WTC11 (cell line): Measurements from ENCODE around the gene PPCDC.

Experiments used
- CREB1 ChIP-seq: sonication (generic); formaldehyde crosslinking; IDR thresholded peaks from 2 replicates; pipeline ENCODE4 v1.8.0; 2023; ENCODE audit warnings: mild to moderate bottlenecking, missing genetic modification reagents
- CTCF ChIP-seq: fragments of 200-600 bp; IDR thresholded peaks from 2 replicates; pipeline ENCODE4 v1.8.0; 2022; ENCODE audit warnings: antibody characterized with exemption
- E2F4 ChIP-seq: sonication (generic); formaldehyde crosslinking; IDR thresholded peaks from 2 replicates; pipeline ENCODE4 v1.8.1; 2022; ENCODE audit warnings: low read depth, mild to moderate bottlenecking, moderate library complexity, missing genetic modification reagents, borderline replicate concordance
- ETV6 ChIP-seq: sonication (generic); formaldehyde crosslinking; IDR thresholded peaks from 2 replicates; pipeline ENCODE4 v1.8.1; 2022; ENCODE audit warnings: mild to moderate bottlenecking, missing genetic modification reagents
- FOXJ3 ChIP-seq: sonication (generic); formaldehyde crosslinking; IDR thresholded peaks from 2 replicates; pipeline ENCODE4 v1.9.0; 2021; ENCODE audit warnings: missing genetic modification reagents, mild to moderate bottlenecking, borderline replicate concordance
- IRF1 ChIP-seq: sonication (generic); formaldehyde crosslinking; IDR thresholded peaks from 2 replicates; pipeline ENCODE4 v1.8.0; 2023; ENCODE audit warnings: missing genetic modification reagents
- JAZF1 ChIP-seq: fragments of 250-450 bp; sonication (Bioruptor Pico); IDR thresholded peaks from 2 replicates; pipeline ENCODE4 v1.9.0; 2021; ENCODE audit warnings: moderate library complexity, mild to moderate bottlenecking, inconsistent platforms
- MAX ChIP-seq: sonication (generic); formaldehyde crosslinking; IDR thresholded peaks from 2 replicates; pipeline ENCODE4 v1.8.0; 2022; ENCODE audit warnings: mild to moderate bottlenecking, missing genetic modification reagents
- MYBL2 ChIP-seq: sonication (generic); formaldehyde crosslinking; IDR thresholded peaks from 2 replicates; pipeline ENCODE4 v1.8.1; 2023; ENCODE audit warnings: mild to moderate bottlenecking, moderate library complexity, missing genetic modification reagents
- PREB ChIP-seq: sonication (generic); formaldehyde crosslinking; IDR thresholded peaks from 2 replicates; pipeline ENCODE4 v1.8.1; 2022; ENCODE audit warnings: mild to moderate bottlenecking, missing genetic modification reagents, moderate library complexity, borderline replicate concordance
- USF1 ChIP-seq: sonication (generic); formaldehyde crosslinking; IDR thresholded peaks from 2 replicates; pipeline ENCODE4 v1.8.0; 2022; ENCODE audit warnings: mild to moderate bottlenecking, missing genetic modification reagents
- USF2 ChIP-seq: sonication (generic); formaldehyde crosslinking; IDR thresholded peaks from 2 replicates; pipeline ENCODE4 v1.8.1; 2023; ENCODE audit warnings: mild to moderate bottlenecking, missing genetic modification reagents, moderate library complexity

- TF ChIP-seq MAX (CRISPR knock-in tag) (no peak), CREB1 (no peak), USF2 (CRISPR knock-in tag) (no peak), JAZF1 (CRISPR knock-in tag) (no peak), ETV6 (CRISPR knock-in tag) (no peak), IRF1 (CRISPR knock-in tag) (no peak), CTCF (no peak), PREB (CRISPR knock-in tag) (no peak), E2F4 (CRISPR knock-in tag) (no peak), FOXJ3 (no peak), USF1 (CRISPR knock-in tag) (no peak), MYBL2 (CRISPR knock-in tag) (no peak)
Observed at GRCh38 chr15:75032395-75032794, 9.0 kb downstream of the PPCDC start.
